Measurements from ENCODE around the gene TELO2.

TELO2 gene

DNA sequence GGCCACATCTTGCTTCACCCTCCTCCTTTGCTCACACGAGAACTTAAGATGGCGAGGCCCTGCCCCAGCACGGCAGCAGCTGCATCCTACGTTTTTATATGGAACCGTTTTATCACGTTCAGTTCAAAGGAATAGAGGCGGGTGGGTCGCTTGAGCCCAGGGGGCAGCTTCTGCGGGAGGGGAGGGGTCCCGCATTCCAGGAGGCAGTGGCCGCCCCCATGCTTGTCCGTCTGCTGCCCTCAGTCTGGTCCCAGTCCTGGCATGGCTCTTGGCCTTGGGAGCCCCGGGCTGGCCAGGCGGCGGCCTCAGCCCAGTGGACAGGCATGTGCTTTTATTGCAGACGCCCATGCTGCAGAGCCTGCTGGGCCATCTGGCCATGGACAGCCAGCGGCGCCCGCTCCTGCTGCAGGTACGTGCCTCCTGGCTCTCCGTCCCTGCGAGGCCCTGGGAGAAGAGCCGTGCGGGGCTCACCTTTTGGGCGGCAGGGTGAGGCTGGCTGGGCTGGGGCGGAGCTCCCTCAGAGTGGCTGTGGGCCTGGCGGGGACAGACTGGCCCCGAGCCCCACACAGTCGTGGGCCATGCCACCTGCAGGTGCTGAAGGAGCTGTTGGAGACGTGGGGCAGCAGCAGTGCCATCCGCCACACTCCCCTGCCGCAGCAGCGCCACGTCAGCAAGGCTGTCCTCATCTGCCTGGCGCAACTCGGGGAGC, 6.8 kb downstream of the TELO2 start:
- H3K36me3 ChIP-seq, result peaks cover 83% of the 10 kb centered on the region
- no peak overlapping the region for H3K27ac ChIP-seq
- TF ChIP-seq CTCF (IDR thresholded peaks at IDR 0.05; ENCODE audit: low read depth, low read length), result no peak
- no peaks in the 10 kb centered on the region for H3K9me3 ChIP-seq (ENCODE audit: severe bottlenecking)
- H3K4me3 ChIP-seq (ENCODE audit: low read depth, low read length), result no peak overlapping the region
- no peaks in the 10 kb centered on the region for H3K27me3 ChIP-seq (ENCODE audit: insufficient read depth, low read depth, severe bottlenecking)
- DNase-seq, result no peak

DNA sequence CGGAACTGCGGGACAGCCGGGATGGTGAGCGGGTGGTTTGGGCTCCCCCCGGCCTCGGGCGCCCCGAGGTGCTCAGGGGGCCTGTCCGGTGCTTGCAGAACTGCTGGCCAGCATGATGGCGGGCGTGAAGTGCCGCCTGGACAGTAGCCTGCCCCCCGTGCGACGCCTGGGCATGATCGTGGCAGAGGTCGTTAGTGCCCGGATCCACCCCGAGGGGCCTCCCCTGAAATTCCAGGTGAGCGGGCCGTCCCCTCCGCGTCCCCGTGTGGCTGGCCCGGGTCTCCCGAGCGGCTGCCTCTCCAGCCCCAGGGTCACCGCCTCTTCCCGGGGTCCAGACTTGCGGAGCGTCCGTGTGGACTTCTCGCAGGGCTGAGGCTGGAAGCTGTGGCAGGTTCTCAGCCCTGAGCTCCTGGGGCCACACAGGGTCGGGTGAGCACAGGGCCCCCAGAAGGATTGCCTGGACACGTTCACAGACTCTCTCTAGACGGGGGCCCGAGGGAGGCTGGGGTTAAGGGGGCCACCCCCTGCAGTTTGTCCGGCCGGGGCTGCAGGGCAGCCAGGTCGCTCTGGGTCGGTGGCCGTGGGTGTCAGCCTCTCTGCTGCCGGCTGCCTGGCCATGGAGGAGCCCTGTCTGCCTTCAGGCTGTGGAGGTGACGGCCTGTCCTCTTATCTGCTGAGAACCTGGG, 7.4 kb downstream of the TELO2 start:
- H3K4me3 ChIP-seq (ENCODE audit: low read depth, low read length), result no peak overlapping the region
- H3K9me3 ChIP-seq (ENCODE audit: severe bottlenecking), result no peaks in the 10 kb centered on the region
- H3K27ac ChIP-seq, result no peak overlapping the region
- no peak for DNase-seq
- H3K36me3 ChIP-seq, result peaks cover 76% of the 10 kb centered on the region
- H3K27me3 ChIP-seq (ENCODE audit: insufficient read depth, low read depth, severe bottlenecking), result no peaks in the 10 kb centered on the region
- no peak for TF ChIP-seq CTCF (IDR thresholded peaks at IDR 0.05; ENCODE audit: low read depth, low read length)

- Histone ChIP-seq H3K4me3 (ENCODE audit: low read depth, low read length) (no peak overlapping the region), H3K9me3 (ENCODE audit: severe bottlenecking) (no peaks in the 10 kb centered on the region), H3K27ac (no peak overlapping the region), H3K36me3 (peaks cover 72% of the 10 kb centered on the region), H3K27me3 (ENCODE audit: insufficient read depth, low read depth, severe bottlenecking) (no peaks in the 10 kb centered on the region)
- no peak for TF ChIP-seq CTCF (IDR thresholded peaks at IDR 0.05; ENCODE audit: low read depth, low read length)
- no peak for DNase-seq
Measured at GRCh38 chr16:1501630-1502029, 8.5 kb downstream of the TELO2 start.

DNA sequence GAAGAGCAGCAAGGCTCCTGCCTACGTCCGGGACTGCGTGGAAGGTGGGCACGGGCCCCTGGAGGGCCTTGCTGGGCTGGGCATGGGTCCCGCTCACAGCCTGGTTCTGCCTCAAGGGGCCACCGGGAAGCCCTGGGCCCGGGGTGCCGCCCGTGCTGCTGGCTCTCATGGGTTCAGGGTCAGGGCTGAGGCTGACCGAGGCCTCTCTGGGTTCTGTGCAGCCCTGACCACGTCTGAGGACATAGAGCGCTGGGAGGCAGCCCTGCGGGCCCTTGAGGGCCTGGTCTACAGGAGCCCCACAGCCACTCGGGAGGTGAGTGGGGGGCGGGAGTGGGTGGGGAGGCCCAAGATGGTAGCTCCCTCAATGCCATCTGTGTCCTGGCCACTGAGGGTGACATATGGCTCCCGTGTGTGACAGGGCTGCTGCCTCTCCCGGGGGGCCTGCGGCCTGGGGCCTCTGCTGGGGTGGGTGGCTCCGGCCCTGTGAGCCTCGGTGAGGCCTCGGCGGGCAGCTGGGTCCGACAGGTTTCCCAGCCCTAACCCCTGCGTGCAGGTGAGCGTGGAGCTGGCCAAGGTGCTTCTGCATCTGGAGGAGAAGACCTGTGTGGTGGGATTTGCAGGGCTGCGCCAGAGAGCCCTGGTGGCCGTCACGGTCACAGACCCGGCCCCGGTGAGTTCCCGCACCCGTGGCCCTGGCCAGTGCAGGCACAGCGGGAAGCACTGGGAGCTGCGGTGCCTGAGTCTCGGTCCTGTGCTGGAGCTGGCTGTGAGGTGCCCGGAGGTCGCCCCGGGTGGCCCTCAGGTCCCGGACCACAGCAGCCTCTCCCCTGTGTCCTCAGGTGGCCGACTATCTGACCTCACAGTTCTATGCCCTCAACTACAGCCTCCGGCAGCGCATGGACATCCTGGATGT, 9.2 kb downstream of the TELO2 start:
- Histone ChIP-seq H3K36me3 (peaks cover 68% of the 10 kb centered on the region), H3K9me3 (ENCODE audit: severe bottlenecking) (no peaks in the 10 kb centered on the region), H3K27me3 (ENCODE audit: insufficient read depth, low read depth, severe bottlenecking) (no peaks in the 10 kb centered on the region), H3K27ac (no peak overlapping the region), H3K4me3 (ENCODE audit: low read depth, low read length) (no peak overlapping the region)
- DNase-seq, result no peak
- TF ChIP-seq CTCF (IDR thresholded peaks at IDR 0.05; ENCODE audit: low read depth, low read length), result no peak

DNA sequence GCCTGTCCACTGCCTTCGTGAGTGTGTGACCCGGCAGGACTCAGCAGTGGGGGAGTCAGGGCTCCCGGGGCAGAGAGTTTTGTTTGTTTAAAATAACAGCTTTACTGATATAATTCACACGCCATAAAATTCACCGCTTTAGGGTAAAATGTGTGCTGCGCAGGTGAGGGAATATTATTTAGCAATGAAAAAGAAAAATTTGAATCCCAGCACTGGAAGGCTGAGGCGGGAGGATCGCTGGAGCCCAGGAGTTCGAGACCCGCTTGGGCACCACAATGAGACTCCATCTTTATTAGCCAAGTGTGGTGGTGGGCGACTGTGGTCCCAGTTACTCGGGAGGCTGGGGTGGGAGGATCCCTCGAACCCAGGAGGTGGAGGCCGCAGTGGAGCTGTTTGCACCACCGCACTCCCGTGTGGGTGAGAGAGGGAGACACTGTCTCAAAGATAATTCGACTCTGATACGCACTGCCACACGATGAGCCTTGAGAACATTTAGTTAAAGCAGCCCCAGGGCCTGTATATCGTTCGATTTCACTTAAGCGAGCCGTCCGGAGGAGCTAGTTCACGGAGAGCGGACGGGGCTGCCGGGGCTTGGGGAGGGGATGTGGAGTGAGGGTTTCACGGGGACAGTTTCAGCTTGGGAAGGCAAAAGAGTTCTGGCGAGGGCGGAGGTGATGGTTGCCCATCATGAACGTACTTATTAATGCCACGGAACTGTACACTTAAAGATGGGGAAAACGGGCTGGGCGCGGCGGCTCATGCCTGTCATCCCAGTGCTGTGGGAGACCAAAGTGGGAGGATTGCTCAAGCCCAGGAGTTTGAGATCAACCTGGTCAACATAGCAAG, 10.2 kb downstream of the TELO2 start:
- no peaks in the 10 kb centered on the region for H3K27me3 ChIP-seq (ENCODE audit: insufficient read depth, low read depth, severe bottlenecking)
- no peak for DNase-seq
- no peak overlapping the region for H3K27ac ChIP-seq
- H3K36me3 ChIP-seq, result peaks cover 66% of the 10 kb centered on the region
- no peak overlapping the region for H3K4me3 ChIP-seq (ENCODE audit: low read depth, low read length)
- no peaks in the 10 kb centered on the region for H3K9me3 ChIP-seq (ENCODE audit: severe bottlenecking)
- no peak for TF ChIP-seq CTCF (IDR thresholded peaks at IDR 0.05; ENCODE audit: low read depth, low read length)
